Stimulated activated CD8-positive, alpha-beta memory T cell treated with anti-CD3 and anti-CD28 coated beads, Interleukin-7, amount 100 ng/mL, for 1 hour (primary cell): ENCODE data around the gene LIG1.
"Not testable (repeated sequence)": the region's sequence is repeated elsewhere in the genome, so short reads cannot be mapped to it uniquely, and the experiment has no call there.

Experiments
- DNase-seq, 2 donors: peaks; one replicate each; pipeline ENCODE4 v3.0.0-alpha.2; 2020; ENCODE audit warnings: low read depth in 2 of 2

Gene LIG1

GRCh38 chr19:48085076-48085475, 85.1 kb downstream of the LIG1 start:
- DNase-seq: no peak

- DNase-seq: no peak
Measured at GRCh38 chr19:48081106-48081505, 89.0 kb downstream of the LIG1 start.

GRCh38 chr19:48070177-48070769, 99.9 kb downstream of the LIG1 start:
- DNase-seq: not testable (repeated sequence)

- DNase-seq: no peak
Measured at GRCh38 chr19:48069435-48069834, 100.7 kb downstream of the LIG1 start.
